ENCODE measurements around the gene ANKRD11. TPM values are rescaled to one million over a fixed set of nuclear protein-coding genes. Genes with fewer than 3 reads are reported as not detected.
"Not testable (repeated sequence)": the region's sequence is repeated elsewhere in the genome, so short reads cannot be mapped to it uniquely, and the experiment has no call there.

ANKRD11 gene
- total and polyA plus RNA-seq, 9 donors, result 52.1 to 188 (median 109) TPM

DNA sequence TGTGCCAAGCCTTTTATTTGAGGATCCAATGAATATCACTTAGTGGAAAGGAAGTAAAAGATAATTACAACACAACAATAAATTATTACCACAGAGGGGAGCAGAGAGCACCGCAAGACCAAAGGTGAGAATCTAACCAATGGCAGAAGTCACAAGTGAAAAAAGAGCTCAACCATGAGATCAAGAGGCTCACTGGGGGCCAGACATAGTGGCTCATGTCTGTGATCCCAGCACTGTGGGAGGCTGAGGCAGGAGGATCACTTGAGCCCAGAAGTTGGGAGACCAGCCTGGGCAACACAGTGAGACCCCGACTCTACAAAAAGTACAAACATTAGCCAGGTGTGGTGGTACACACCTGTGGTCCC, 17.7 kb downstream of the ANKRD11 start:
- no peak for DNase-seq
- Histone ChIP-seq H3K4me1 (ENCODE audit: insufficient read depth) (peaks cover 26% of the 10 kb centered on the region), H3K36me3 (no peaks in the 10 kb centered on the region), H3K4me3 (no peak overlapping the region), H3K27me3 (no peaks in the 10 kb centered on the region), H3K9me3 (no peaks in the 10 kb centered on the region), H3K27ac (no peak overlapping the region)
- 86 to 91% (median 87%) methylated on average over 2 of the region's 2 CpGs for WGBS, 3 donors
- TF ChIP-seq POLR2A (IDR thresholded peaks at IDR 0.05) (no peak), EP300 (IDR thresholded peaks at IDR 0.05) (no peak)
- TF ChIP-seq, protein P1, sequence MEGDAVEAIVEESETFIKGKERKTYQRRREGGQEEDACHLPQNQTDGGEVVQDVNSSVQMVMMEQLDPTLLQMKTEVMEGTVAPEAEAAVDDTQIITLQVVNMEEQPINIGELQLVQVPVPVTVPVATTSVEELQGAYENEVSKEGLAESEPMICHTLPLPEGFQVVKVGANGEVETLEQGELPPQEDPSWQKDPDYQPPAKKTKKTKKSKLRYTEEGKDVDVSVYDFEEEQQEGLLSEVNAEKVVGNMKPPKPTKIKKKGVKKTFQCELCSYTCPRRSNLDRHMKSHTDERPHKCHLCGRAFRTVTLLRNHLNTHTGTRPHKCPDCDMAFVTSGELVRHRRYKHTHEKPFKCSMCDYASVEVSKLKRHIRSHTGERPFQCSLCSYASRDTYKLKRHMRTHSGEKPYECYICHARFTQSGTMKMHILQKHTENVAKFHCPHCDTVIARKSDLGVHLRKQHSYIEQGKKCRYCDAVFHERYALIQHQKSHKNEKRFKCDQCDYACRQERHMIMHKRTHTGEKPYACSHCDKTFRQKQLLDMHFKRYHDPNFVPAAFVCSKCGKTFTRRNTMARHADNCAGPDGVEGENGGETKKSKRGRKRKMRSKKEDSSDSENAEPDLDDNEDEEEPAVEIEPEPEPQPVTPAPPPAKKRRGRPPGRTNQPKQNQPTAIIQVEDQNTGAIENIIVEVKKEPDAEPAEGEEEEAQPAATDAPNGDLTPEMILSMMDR (IDR thresholded peaks at IDR 0.05), result no peak
- intact Hi-C loops (cut with DNase I), result no loop called here

DNA sequence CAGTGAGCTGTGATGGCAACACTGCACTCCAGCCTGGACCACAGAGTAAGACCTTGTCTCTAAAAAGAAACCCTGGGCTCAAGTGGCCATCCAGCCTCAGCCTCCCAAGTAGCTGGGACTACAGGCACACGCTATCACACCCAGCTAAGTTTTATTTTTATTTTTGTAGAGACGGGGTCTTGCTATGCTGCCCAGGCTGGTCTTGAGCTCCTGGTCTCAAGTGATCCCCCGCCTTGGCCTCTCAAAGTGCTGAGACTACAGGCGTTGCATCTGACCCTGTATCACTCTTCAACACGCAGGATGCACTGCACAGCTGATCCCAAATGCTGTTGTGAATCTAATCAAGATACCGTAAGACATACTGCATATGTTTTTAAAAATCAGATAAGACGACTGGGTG, 23.0 kb downstream of the ANKRD11 start:
- no peak for DNase-seq
- WGBS, 3 donors, result 83 to 89% (median 88%) methylated on average over 7 of the region's 7 CpGs
- Histone ChIP-seq H3K4me3 (no peak overlapping the region), H3K27me3 (no peaks in the 10 kb centered on the region), H3K27ac (no peak overlapping the region), H3K9me3 (no peaks in the 10 kb centered on the region), H3K4me1 (ENCODE audit: insufficient read depth) (peaks cover 9% of the 10 kb centered on the region), H3K36me3 (no peaks in the 10 kb centered on the region)
- TF ChIP-seq, protein P1 (IDR thresholded peaks at IDR 0.05), result no peak
- no peak for TF ChIP-seq EP300 (IDR thresholded peaks at IDR 0.05)
- TF ChIP-seq POLR2A (IDR thresholded peaks at IDR 0.05), result no peak
- intact Hi-C loops (cut with DNase I), result no loop called here

DNA sequence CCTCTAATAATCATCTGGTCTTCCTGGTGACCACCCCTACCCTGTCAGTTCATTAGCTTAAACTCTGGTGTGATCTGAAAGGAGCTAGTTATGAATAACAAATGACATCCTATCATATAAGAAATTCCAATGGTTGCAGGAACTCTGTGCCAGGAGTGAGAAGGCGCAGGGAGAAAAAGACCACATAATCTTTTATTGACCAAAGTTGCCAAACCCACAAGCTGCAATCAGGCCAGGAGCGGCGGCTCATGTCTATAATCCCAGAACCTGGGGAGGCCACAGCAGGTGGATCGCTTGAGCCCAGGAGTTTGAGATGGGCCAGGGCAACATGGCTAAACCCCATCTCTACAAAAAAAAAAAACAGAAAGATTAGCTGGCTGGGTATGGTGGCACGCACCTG, 23.4 kb downstream of the ANKRD11 start:
- intact Hi-C loops (cut with DNase I), result no loop called here
- H3K4me1 ChIP-seq (ENCODE audit: insufficient read depth), result peaks cover 9% of the 10 kb centered on the region

DNA sequence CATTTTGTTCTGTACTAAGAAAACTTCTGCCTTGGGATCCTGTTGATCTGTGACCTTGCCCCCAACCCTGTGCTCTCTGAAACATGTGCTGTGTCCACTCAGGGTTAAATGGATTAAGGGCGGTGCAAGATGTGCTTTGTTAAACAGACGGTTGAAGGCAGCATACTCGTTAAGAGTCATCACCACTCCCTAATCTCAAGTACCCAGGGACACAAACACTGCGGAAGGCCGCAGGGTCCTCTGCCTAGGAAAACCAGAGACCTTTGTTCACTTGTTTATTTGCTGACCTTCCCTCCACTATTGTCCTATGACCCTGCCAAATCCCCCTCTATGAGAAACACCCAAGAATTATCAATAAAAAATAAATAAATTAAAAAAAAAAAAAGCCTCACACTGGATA, 27.0 kb downstream of the ANKRD11 start:
- WGBS, 3 donors, result 51 to 55% (median 55%) methylated on average over 5 of the region's 5 CpGs
- H3K9me3 ChIP-seq; H3K4me3 ChIP-seq; H3K27ac ChIP-seq; H3K27me3 ChIP-seq; DNase-seq; intact Hi-C loops (cut with DNase I); H3K36me3 ChIP-seq: not testable (repeated sequence)
- H3K4me1 ChIP-seq (ENCODE audit: insufficient read depth), result peaks cover 15% of the 10 kb centered on the region

More for the DNA sequence above, 23.4 kb downstream of the ANKRD11 start:
- no peak for DNase-seq
- TF ChIP-seq POLR2A (IDR thresholded peaks at IDR 0.05), result no peak
- TF ChIP-seq, protein P1 (IDR thresholded peaks at IDR 0.05), result no peak
- no peak for TF ChIP-seq EP300 (IDR thresholded peaks at IDR 0.05)
- Histone ChIP-seq H3K27ac (no peak overlapping the region), H3K4me3 (no peak overlapping the region), H3K9me3 (no peaks in the 10 kb centered on the region), H3K27me3 (no peaks in the 10 kb centered on the region), H3K36me3 (no peaks in the 10 kb centered on the region)
- WGBS, 3 donors, result 86 to 92% (median 87%) methylated on average over 5 of the region's 5 CpGs

DNA sequence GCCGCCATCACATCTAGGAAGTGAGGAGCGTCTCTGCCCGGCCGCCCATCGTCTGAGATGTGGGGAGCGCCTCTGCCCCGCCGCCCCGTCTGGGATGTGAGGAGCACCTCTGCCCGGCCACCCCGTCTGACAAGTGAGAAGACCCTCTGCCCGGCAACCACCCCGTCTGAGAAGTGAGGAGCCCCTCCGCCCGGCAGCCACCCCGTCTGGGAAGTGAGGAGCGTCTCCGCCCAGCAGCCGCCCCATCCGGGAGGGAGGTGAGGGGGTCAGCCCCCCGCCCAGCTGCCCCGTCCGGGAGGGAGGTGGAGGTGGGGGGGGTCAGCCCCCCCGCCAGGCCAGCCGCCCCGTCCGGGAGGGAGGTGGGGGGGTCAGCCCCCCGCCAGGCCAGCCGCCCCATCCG, 27.7 kb downstream of the ANKRD11 start:
- H3K27ac ChIP-seq; H3K4me3 ChIP-seq; H3K9me3 ChIP-seq; DNase-seq; intact Hi-C loops (cut with DNase I); H3K36me3 ChIP-seq; H3K27me3 ChIP-seq: not testable (repeated sequence)
- H3K4me1 ChIP-seq (ENCODE audit: insufficient read depth), result peaks cover 17% of the 10 kb centered on the region
- WGBS, 3 donors, result 84 to 97% (median 86%) methylated on average over 13 to 27 of the region's 30 CpGs

DNA sequence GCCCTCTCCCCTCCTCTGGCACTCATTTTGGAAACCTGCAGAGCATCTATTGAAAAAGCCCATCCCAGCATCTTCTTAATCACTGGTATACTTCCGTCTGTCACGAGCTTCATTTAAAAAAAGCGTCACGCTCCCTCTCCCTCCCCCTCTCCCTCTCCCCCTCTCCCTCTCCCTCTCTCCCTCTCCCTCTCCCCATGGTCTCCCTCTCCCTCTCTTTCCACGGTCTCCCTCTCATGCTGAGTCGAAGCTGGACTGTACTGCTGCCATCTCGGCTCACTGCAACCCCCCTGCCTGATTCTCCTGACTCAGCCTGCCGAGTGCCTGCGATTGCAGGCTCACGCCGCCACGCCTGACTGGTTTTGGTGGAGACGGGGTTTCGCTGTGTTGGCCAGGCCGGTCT, 28.5 kb downstream of the ANKRD11 start:
- DNase-seq; H3K27me3 ChIP-seq; intact Hi-C loops (cut with DNase I); H3K27ac ChIP-seq; H3K9me3 ChIP-seq; H3K36me3 ChIP-seq; H3K4me3 ChIP-seq: not testable (repeated sequence)
- peaks cover 17% of the 10 kb centered on the region for H3K4me1 ChIP-seq (ENCODE audit: insufficient read depth)
- 84 to 91% (median 86%) methylated on average over 13 to 15 of the region's 15 CpGs for WGBS, 3 donors
